HUES6 (cell line): ENCODE data around the gene DENND2C.

Experiments
- H3K27ac ChIP-seq: 2 replicates; pipeline ENCODE4 v1.7.0; 2013; ENCODE audit warnings: low read depth, mild to moderate bottlenecking, low read length, inconsistent platforms
- H3K27me3 ChIP-seq: 2 replicates; pipeline ENCODE4 v1.6.1; 2013; ENCODE audit warnings: low read length; ENCODE audit not compliant: control insufficient read depth, insufficient read depth
- H3K36me3 ChIP-seq: 2 replicates; pipeline ENCODE4 v1.6.1; 2013; ENCODE audit warnings: low read length; ENCODE audit not compliant: control insufficient read depth, insufficient read depth
- H3K4me1 ChIP-seq: 2 replicates; pipeline ENCODE4 v1.6.1; 2013; ENCODE audit warnings: low read length; ENCODE audit not compliant: control insufficient read depth, insufficient read depth
- H3K4me3 ChIP-seq: 2 replicates; pipeline ENCODE4 v1.5.1; 2013; ENCODE audit warnings: low read depth, low read length
- H3K9ac ChIP-seq: one replicate; pipeline ENCODE4 v1.6.1; 2013; ENCODE audit warnings: mild to moderate bottlenecking, low read length
- H3K9me3 ChIP-seq: 2 replicates; pipeline ENCODE4 v1.6.1; 2013; ENCODE audit warnings: low read depth, low read length; ENCODE audit not compliant: control insufficient read depth, insufficient read depth

DENND2C gene

DNA sequence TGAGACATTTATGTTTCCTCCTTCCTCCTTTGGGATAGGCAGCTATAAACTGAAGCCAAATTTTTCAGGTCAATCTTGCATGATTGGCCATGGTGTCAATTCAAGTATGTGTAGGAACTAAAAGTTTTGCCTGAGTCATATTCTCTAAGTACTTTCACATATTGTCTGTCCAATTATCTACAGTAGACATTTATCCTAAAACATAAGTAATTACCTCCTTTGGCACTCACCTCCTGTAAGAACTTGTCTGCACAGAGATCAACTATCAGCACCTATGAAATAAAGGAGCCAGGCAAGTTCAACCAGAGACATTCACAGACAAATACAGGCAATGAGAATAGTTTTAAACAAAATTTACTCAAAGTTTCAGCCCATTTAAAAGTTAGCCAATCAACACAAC is 74.2 kb downstream of the DENND2C start:
- Histone ChIP-seq H3K4me3 (no peak overlapping the region), H3K27me3 (no peaks in the 10 kb centered on the region), H3K9me3 (no peaks in the 10 kb centered on the region), H3K36me3 (no peaks in the 10 kb centered on the region; the same call in 1 of the 2 replicates), H3K27ac (no peak overlapping the region), H3K9ac (no peak overlapping the region), H3K4me1 (no peaks in the 10 kb centered on the region)

DNA sequence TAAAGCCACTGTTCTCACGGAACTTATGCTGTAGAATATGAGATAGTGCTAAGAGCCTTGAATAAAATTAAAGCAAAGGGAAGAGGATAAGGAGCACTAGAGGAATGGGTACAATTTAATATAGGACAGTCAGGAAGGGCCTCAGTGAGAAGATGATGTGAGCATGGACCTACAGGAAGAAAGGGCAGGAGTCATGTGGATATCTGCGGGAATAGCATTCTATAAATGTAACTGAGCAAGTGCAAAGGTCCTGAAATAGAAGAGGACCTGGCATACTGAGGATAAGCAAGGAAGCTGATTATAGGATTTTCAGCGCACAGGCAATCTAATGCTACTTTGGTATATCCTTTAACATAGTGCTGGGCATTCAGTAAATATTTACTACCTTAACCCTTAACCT is 75.8 kb downstream of the DENND2C start:
- H3K4me3 ChIP-seq = no peak overlapping the region
- no peaks in the 10 kb centered on the region for H3K36me3 ChIP-seq
- H3K27ac ChIP-seq = no peak overlapping the region
- no peaks in the 10 kb centered on the region for H3K27me3 ChIP-seq
- H3K4me1 ChIP-seq = no peaks in the 10 kb centered on the region
- H3K9me3 ChIP-seq = no peaks in the 10 kb centered on the region
- H3K9ac ChIP-seq = no peak overlapping the region

DNA sequence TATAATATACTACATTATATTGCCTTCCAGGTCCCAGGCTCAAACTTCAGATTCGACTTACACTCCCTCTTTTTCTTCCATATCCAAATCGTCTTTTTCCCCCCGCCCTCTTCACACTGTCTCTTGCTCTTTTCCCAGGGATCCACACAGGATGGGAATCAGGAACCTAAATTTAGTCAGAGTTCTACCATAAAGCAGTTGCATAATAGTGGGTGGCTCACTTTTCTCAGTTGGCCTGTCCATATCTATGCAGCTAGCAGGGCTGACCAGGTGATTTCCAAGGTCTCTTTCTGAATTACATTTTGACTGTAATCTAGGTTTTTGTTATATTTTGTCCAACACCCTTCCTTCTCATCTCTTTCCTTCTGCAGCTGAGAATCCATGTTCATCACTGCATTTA is 80.7 kb downstream of the DENND2C start:
- Histone ChIP-seq H3K4me3 (no peak overlapping the region), H3K27me3 (no peaks in the 10 kb centered on the region), H3K9me3 (no peaks in the 10 kb centered on the region), H3K9ac (no peak overlapping the region), H3K36me3 (no peaks in the 10 kb centered on the region), H3K27ac (no peak overlapping the region), H3K4me1 (no peaks in the 10 kb centered on the region)

DNA sequence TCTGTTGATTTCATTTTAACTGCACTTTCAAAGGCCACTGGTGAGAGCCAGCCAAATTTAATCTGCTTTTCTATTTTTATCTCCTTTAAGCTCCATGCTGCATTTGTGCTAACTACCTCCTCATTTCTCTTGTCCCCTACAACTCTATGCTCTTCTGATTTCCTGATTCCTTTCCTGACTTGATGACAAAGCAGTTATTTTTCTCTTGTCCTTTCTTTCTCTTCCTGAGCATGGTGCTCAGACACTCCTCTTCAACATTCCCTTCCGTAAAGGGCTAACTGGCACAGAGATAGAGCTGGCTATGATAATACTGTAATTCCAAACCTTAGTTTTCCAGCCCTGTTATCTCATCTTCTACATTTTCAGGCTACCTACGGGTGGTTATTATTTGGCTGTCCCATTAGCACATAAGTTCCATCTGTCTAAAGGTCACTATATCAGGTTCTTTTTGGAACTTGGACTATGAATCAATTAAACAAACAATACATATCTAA is 81.6 kb downstream of the DENND2C start:
- H3K4me1 ChIP-seq = no peaks in the 10 kb centered on the region
- no peak overlapping the region for H3K4me3 ChIP-seq
- H3K27ac ChIP-seq = no peak overlapping the region
- no peaks in the 10 kb centered on the region for H3K27me3 ChIP-seq
- H3K9ac ChIP-seq = no peak overlapping the region
- H3K36me3 ChIP-seq = no peaks in the 10 kb centered on the region
- H3K9me3 ChIP-seq = no peaks in the 10 kb centered on the region

DNA sequence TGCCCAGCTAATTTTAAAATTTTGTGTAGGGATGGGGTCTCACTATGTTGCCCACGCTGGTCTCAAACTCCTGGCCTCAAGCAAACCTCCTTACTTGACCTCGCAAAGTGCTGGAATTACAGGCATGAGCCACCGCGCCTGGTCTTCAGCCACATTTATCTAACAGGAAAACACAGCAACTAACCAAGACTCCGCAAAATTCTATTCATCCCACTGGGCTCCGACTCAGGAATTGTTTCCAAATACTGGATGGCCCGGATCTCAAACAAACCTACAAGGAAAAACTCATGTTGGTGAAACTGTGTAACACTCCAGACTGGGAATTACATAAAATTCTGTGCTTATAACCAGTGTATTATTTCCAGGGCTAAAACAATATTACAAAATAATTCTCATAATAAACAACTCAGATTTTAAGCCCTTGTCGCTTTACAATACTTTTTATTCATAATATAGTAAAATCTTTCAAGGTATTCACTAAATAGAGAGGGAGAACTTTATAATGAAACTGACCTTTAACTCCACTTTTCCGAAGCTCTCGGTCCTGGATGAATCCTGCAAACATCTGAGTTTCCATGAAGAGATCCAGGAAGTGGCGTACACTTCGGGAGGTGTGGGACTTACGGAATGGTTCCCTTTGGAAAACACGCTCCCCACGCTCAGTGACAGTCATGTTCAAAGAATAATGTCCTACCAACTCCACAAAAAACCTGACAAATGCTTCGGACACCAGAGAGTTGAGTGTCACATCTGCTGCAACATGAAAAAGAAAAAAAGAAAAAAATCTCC is 82.5 kb downstream of the DENND2C start:
- Histone ChIP-seq H3K9ac (no peak overlapping the region), H3K36me3 (no peaks in the 10 kb centered on the region), H3K4me1 (no peaks in the 10 kb centered on the region), H3K9me3 (no peaks in the 10 kb centered on the region), H3K27ac (no peak overlapping the region), H3K27me3 (no peaks in the 10 kb centered on the region), H3K4me3 (no peak overlapping the region)

DNA sequence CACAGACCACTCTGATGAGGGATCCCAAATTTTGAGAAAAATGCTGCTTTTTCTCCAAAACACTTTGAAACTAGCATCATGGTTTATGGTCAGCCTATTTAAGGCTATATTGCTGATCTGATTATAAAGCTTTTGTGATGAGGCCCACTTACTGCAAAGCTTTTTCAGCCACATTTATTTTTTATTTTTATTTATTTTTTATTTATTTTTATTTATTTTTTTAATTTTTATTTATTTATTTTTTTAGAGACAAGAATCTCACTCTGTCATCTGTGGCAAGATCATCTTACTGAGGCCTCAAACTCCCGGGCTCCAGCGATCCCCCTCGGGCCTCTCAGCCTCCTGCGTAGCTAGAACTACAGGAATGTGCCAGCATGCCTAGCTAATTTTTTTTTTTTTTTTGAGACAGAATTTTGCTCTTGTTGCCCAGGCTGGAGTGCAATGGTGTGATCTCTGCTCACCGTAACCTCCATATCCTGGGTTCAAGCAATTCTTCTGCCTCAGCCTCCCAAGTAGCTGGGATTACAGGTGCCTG is 83.3 kb downstream of the DENND2C start:
- H3K27me3 ChIP-seq = no peaks in the 10 kb centered on the region

DNA sequence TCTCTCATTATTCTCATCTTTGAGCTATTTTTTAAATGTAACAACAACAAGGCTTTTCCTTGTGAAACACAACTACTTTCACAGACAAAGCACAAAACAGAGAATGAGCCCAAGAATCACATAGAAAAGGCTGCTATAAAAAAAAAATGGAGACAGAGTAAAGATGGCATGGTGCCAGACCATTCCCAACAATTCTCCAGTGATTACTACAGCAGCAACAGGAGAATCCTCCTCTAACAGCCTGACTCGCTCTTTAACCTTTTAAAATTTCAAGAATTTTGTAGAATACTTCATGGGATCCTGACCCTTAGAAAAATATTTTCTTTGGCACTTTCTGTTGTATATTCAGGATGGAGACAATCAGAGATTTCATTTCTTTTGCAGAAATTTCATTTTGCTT is 84.6 kb downstream of the DENND2C start:
- no peaks in the 10 kb centered on the region for H3K9me3 ChIP-seq
- H3K27me3 ChIP-seq = no peaks in the 10 kb centered on the region
- H3K9ac ChIP-seq = no peak overlapping the region
- no peak overlapping the region for H3K27ac ChIP-seq
- no peaks in the 10 kb centered on the region for H3K36me3 ChIP-seq
- no peak overlapping the region for H3K4me3 ChIP-seq
- 0 out of 2 replicates have a peak, but pooled peaks cover 5% of the 10 kb centered on the region for H3K4me1 ChIP-seq

More for the DNA sequence above, 83.3 kb downstream of the DENND2C start:
- Histone ChIP-seq H3K27ac (no peak overlapping the region), H3K9ac (no peak overlapping the region), H3K36me3 (no peaks in the 10 kb centered on the region), H3K9me3 (no peaks in the 10 kb centered on the region), H3K4me1 (0 out of 2 replicates have a peak, but pooled peaks cover 5% of the 10 kb centered on the region), H3K4me3 (no peak overlapping the region)

DNA sequence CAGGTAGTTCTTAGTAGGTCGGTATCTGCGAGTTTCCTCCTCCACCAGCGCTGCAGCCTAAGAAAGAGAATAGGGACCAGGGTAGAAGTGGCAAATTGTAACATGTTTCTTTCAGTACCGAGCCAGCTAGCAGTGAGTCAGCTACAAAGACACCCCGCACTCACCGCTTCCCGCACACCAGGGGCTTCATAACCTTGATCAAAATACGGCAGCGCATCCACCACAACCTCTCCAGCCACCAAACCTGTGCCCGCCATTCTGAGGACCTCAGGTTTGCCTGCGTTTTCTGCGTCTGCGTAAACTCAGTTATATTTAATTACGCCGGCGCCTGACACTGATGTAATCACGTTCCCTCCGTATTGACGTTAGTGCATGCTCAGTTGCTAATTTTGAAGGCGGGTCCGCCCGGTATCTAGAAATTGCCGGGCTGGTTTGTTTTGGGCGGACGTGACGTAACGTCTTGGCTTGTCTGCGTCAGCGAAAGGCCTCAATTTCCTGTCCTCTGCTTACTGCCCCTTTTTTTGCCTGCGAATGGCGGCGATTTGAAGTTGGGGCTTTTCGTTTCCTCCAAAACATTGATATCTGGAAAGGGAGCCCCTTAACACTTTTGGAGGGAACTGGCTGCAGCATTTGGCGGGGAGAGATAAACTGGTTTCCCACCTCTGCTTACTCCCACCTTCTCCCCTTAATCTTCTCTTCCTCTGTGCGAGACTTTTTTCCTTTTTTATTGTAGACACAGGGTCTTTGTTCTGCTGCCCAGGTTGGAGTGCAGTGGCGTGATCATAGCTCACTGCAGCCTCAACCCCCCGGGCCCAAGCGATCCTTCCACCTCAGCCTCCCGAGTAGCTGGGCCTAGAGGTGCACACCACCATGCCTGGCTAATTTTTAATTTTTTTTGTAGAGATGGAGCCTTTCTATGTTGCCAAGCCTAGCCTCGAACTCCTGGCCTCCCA is 88.2 kb downstream of the DENND2C start, which contains the start of gene BCAS2:
BCAS2 (minus strand) TSS at position 281 of the 953 bp plus-strand sequence; CDS start at position 257, 24 bp downstream.
- H3K27ac ChIP-seq = peak within 1 kb of the TSS; percentile 98
- H3K9me3 ChIP-seq = no peaks in the 10 kb centered on the region
- H3K4me1 ChIP-seq = 0 out of 2 replicates have a peak, but pooled peaks cover 5% of the 10 kb centered on the region
- H3K27me3 ChIP-seq = no peaks in the 10 kb centered on the region
- H3K4me3 ChIP-seq = peak within 1 kb of the TSS; percentile 82
- H3K36me3 ChIP-seq = peaks cover 28% of the 10 kb centered on the region
- peak within 1 kb of the TSS; percentile 97 for H3K9ac ChIP-seq

DNA sequence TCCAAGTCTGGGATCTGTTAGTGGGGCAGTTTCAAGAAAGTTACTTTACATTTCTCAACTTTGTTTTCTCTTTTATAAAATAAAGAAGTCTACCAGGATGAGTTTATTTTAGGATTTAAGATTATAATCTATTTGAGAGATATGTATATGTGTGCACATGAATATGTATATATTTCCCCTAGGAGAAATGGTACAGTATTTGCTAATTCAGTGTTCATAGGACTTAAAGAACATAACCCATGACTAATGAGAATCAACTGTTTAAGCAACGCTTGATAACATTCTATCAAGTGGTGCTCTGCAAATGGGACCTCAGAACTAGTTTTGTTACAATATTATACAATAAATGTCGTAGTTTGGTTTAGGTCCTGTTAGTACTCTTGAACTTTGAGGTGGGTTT is 95.5 kb downstream of the DENND2C start:
- Histone ChIP-seq H3K9me3 (no peaks in the 10 kb centered on the region), H3K27ac (no peak overlapping the region), H3K27me3 (no peaks in the 10 kb centered on the region), H3K36me3 (peaks cover 88% of the 10 kb centered on the region), H3K4me3 (no peak overlapping the region), H3K4me1 (no peaks in the 10 kb centered on the region), H3K9ac (no peak overlapping the region)

DNA sequence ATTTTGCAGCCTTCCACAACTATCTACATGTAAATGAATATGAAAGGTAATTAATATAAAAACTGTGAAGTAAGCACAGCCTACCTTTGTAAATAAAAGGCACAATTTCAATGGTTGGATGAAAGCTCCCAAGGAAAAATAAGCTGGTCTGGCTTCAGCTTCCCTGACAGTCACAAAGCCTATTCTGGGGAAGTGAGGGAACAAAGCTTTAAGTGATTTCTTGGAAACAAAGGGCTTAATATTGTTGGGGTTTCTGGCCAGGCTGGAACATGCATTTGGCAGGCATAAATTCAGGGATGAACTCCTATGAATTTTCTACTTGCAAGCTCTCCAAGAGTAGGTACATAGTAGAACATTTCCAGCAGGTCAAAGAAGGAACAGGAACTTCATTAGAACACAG is 105.7 kb downstream of the DENND2C start:
- Histone ChIP-seq H3K9ac (no peak overlapping the region), H3K9me3 (no peaks in the 10 kb centered on the region), H3K36me3 (peaks cover 41% of the 10 kb centered on the region), H3K4me1 (no peaks in the 10 kb centered on the region), H3K4me3 (no peak overlapping the region), H3K27me3 (no peaks in the 10 kb centered on the region), H3K27ac (no peak overlapping the region)
